A673 (cell line): Measurements from ENCODE around the gene VCAN. TPM values are rescaled to one million over a fixed set of nuclear protein-coding genes. Genes with fewer than 3 reads are reported as not detected.

ENCODE experiments used
- BruUV-seq: library from RNA; stranded (reverse); fragments of 400-500 nt; replicated peaks from 2 replicates; lab custom pipeline; 2021; lab: Mats Ljungman, UMichigan
- CTCF ChIA-PET: fragments of 300-600 bp; sonication (Branson Sonifier 250); formaldehyde crosslinking; loops from one replicate; lab custom pipeline; 2022; ENCODE audit warnings: antibody characterized with exemption; lab: Charles Lee
- POLR2A ChIA-PET: fragments of 300-600 bp; sonication (Branson Sonifier 250); formaldehyde crosslinking; loops from one replicate; lab custom pipeline; 2022; ENCODE audit warnings: antibody characterized with exemption; ENCODE audit not compliant: low non-redundant PET; lab: Charles Lee
- DNase-seq: peaks from one replicate; pipeline ENCODE4 v3.0.0-alpha.2; 2015; ENCODE audit warnings: low spot score
- H3K27ac ChIP-seq: fragments of 200-600 bp; sonication (generic); 2 replicates; pipeline ENCODE4 v1.5.1; 2016; ENCODE audit warnings: mixed run types, low read depth, mild to moderate bottlenecking, mixed read lengths, antibody characterized with exemption, low read length; ENCODE audit not compliant: poor library complexity, severe bottlenecking
- H3K27me3 ChIP-seq: fragments of 200-600 bp; sonication (generic); replicated peaks from 2 replicates; pipeline ENCODE4 v1.6.1; 2017; ENCODE audit warnings: mixed run types, low read depth, mild to moderate bottlenecking, mixed read lengths, antibody characterized with exemption, low read length; ENCODE audit not compliant: insufficient read depth, poor library complexity
- H3K36me3 ChIP-seq: fragments of 200-600 bp; sonication (generic); 2 replicates; pipeline ENCODE4 v1.6.1; 2016; ENCODE audit warnings: mixed run types, mild to moderate bottlenecking, mixed read lengths, antibody characterized with exemption, low read length; ENCODE audit not compliant: insufficient read depth, poor library complexity, severe bottlenecking
- H3K4me1 ChIP-seq: fragments of 200-600 bp; sonication (generic); 2 replicates; pipeline ENCODE4 v1.6.1; 2017; ENCODE audit warnings: mixed run types, mild to moderate bottlenecking, mixed read lengths, antibody characterized with exemption, low read length; ENCODE audit not compliant: insufficient read depth, poor library complexity, severe bottlenecking
- H3K4me3 ChIP-seq: fragments of 200-600 bp; sonication (generic); 2 replicates; pipeline ENCODE4 v1.5.1; 2016; ENCODE audit warnings: low read depth, mixed run types, mild to moderate bottlenecking, mixed read lengths, low read length; ENCODE audit not compliant: poor library complexity, severe bottlenecking
- H3K9me3 ChIP-seq: fragments of 200-600 bp; sonication (generic); 2 replicates; pipeline ENCODE4 v1.6.1; 2016; ENCODE audit warnings: mixed run types, low read depth, mild to moderate bottlenecking, mixed read lengths, antibody characterized with exemption, low read length; ENCODE audit not compliant: poor library complexity, severe bottlenecking
- EZH2 ChIP-seq: fragments of 200-600 bp; sonication (generic); IDR thresholded peaks from 2 replicates; pipeline ENCODE4 v1.6.1; 2017; ENCODE audit warnings: borderline replicate concordance, low read depth, mild to moderate bottlenecking, mixed read lengths, antibody characterized with exemption, low read length; ENCODE audit not compliant: poor library complexity, severe bottlenecking
- intact Hi-C: fragments of 100-400 bp; cut with micrococcal nuclease; formaldehyde crosslinking; loops from one replicate; pipeline ENCODE4 v1.10.0; 2022; ENCODE audit not compliant: unreplicated experiment
- total RNA-seq: library from RNA; stranded (reverse); gene quantifications from 2 replicates; pipeline ENCODE4 v1.2.3, GENCODE V29; 2021
- TF ChIP-seq, protein P1 (sequence below): fragments of 300-800, 200-600 bp; sonication (generic); conservative IDR thresholded peaks from 2 replicates; pipeline ENCODE4 v1.5.1; 2017; ENCODE audit warnings: low read depth, mild to moderate bottlenecking, antibody characterized with exemption, low read length, moderate library complexity, mixed read lengths

Gene VCAN
- total RNA-seq, 1 experiment from 2014 or later, result 0.90 TPM

DNA sequence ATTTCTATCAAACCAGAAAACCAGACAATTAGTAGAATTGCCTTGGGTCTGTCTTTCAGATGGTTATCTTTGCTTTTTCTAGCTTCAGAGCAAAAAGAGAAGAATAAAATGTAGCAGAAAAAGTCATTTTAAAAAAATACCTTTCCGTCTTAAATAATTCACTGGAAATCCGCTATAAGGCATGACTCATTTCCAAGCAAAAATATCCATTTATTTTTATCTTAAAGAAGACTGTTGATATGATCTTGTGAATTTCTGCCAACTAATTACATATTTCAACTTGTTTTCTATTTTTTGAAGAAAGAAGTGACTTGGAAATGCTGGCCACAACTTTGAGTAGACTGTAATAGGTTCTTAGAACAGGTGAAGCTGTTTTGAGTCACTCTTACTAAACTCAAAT is 83.7 kb downstream of the VCAN start:
- intact Hi-C loops, result no loop called here
- Histone ChIP-seq H3K27me3 (no peaks in the 10 kb centered on the region), H3K36me3 (no peaks in the 10 kb centered on the region), H3K4me3 (no peak overlapping the region), H3K27ac (no peak overlapping the region), H3K4me1 (no peaks in the 10 kb centered on the region), H3K9me3 (no peaks in the 10 kb centered on the region)
- ChIA-PET CTCF (no interaction called here), POLR2A (no interaction called here)
- BruUV-seq, result no TSS peak
- no peak for TF ChIP-seq EZH2
- TF ChIP-seq, protein P1, sequence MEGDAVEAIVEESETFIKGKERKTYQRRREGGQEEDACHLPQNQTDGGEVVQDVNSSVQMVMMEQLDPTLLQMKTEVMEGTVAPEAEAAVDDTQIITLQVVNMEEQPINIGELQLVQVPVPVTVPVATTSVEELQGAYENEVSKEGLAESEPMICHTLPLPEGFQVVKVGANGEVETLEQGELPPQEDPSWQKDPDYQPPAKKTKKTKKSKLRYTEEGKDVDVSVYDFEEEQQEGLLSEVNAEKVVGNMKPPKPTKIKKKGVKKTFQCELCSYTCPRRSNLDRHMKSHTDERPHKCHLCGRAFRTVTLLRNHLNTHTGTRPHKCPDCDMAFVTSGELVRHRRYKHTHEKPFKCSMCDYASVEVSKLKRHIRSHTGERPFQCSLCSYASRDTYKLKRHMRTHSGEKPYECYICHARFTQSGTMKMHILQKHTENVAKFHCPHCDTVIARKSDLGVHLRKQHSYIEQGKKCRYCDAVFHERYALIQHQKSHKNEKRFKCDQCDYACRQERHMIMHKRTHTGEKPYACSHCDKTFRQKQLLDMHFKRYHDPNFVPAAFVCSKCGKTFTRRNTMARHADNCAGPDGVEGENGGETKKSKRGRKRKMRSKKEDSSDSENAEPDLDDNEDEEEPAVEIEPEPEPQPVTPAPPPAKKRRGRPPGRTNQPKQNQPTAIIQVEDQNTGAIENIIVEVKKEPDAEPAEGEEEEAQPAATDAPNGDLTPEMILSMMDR, result no peak
- no peak for DNase-seq

DNA sequence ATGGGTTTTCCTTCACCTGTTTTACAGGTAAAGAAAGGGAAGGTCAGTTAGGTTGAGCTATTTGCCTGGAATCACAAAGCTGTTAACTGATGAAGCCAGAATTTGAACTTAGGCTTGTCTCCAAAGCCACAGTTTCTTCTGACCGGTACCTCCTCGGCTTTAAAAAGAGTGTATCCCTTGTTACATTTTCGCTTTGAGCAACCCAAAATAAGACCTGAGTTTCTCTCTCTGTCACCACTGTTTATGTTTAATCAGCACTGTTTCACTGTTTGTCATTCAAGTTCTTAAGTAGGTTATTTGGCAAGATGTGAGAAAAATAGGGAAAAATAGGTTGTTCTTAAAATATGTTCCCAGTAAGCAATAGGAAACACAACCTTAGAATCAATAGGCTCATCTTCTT is 84.6 kb downstream of the VCAN start:
- no TSS peak for BruUV-seq
- intact Hi-C loops, result no loop called here
- H3K36me3 ChIP-seq, result no peaks in the 10 kb centered on the region
- POLR2A ChIA-PET, result no interaction called here
- CTCF ChIA-PET, result no interaction called here
- no peak for DNase-seq
- TF ChIP-seq EZH2, result no peak
- TF ChIP-seq, protein P1, result no peak
- H3K27ac ChIP-seq, result no peak overlapping the region
- no peak overlapping the region for H3K4me3 ChIP-seq
- no peaks in the 10 kb centered on the region for H3K4me1 ChIP-seq
- H3K9me3 ChIP-seq, result no peaks in the 10 kb centered on the region
- peaks cover under 1% of the 10 kb centered on the region for H3K27me3 ChIP-seq

DNA sequence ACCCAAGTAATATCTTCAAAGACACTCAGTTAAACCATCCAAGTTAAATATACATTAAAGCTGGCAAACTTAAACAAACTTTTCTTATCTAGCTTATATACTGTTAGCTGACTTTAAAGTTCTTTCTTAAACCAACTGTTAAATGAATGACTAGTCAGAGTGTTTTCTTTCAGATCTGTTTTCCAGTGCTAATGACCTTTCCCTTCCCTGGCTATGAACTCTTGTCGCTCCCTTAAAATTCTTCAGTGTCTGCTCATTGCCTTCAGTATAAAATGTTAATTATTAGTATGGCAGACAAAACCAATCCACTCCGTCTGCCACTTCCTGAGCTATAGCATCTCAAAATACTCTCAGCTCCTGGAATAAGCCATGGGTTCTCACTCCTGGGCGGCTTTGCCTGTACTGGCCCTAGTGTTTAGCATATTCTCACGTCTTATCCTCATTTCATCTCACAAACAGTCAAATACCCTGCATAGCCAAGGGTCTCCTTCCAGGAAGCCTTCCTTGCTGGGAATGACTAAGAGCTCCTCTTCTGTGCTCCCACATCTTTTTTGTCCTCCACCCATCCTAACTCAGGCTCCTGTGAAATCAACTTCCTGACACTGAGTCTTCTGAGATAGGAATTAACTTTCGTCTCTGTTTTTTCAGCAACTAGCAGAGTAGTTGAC is 87.7 kb downstream of the VCAN start:
- H3K27me3 ChIP-seq, result peaks cover 4% of the 10 kb centered on the region
- CTCF ChIA-PET, result no interaction called here
- H3K36me3 ChIP-seq, result no peaks in the 10 kb centered on the region
- DNase-seq, result no peak
- H3K4me3 ChIP-seq, result no peak overlapping the region
- H3K4me1 ChIP-seq, result no peaks in the 10 kb centered on the region
- TF ChIP-seq EZH2, result no peak
- TF ChIP-seq, protein P1, result no peak
- intact Hi-C loops, result no loop called here
- no TSS peak for BruUV-seq
- POLR2A ChIA-PET, result no interaction called here
- no peaks in the 10 kb centered on the region for H3K9me3 ChIP-seq
- H3K27ac ChIP-seq, result no peak overlapping the region
